Activated CD4-positive, alpha-beta T cell treated with anti-CD3 and anti-CD28 coated beads for 48 hours (primary cell): Measurements from ENCODE around the gene SMARCD1.

Experiments
- DNase-seq: peaks from one replicate; pipeline ENCODE4 v3.0.0-alpha.2; 2020

The SMARCD1 gene

GRCh38 chr12:50105913-50106450, 20.8 kb downstream of the SMARCD1 start:
- DNase-seq = no peak

GRCh38 chr12:50106907-50107306, 21.8 kb downstream of the SMARCD1 start:
- no peak for DNase-seq

GRCh38 chr12:50107416-50108268, 22.5 kb downstream of the SMARCD1 start:
- no peak for DNase-seq

GRCh38 chr12:50109319-50109718, 24.2 kb downstream of the SMARCD1 start:
- no peak for DNase-seq

DNA sequence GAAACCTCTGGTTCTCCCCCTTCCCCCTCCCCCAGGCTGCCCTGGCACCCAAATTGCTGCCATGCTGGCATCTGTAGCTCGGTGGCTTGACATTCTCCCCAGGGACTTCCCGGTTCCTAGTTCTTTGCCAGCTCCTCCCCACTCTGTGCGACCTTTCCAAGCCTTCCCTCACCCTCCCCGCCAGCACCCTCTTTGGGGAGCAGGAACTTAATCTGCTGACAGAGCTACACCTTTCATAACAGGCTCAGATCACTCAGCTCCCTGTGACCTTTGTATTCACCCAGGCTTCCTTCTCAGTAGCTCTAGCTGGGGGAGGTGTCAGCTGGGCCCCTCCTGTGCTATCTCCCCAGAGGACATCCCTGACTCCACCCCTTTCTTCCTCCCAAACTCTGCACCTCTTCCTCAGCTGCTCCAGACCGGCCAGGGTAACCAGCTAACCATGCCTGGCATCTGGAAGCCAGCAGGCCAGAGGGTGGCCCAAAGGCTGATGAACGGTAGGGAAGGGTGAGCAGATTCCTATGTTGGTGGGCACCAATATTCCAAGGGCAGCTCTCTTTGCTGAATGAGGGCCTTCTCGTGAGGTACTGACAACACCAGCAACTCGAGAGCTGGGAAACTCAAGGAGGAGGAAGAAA, 25.1 kb downstream of the SMARCD1 start:
- peak; percentile 25 for DNase-seq

- no peak for DNase-seq
Observed at GRCh38 chr12:50110762-50111351, 25.7 kb downstream of the SMARCD1 start.

GRCh38 chr12:50111395-50111692, 26.2 kb downstream of the SMARCD1 start:
- DNase-seq = no peak

GRCh38 chr12:50111693-50112455, 26.7 kb downstream of the SMARCD1 start, which contains the start of gene COX14:
Gene COX14, plus strand, starts transcription at chr12:50112236. Its CDS starts 7,808 bp downstream, at chr12:50120044.
- DNase-seq = peak; percentile 99

GRCh38 chr12:50112456-50113218, 27.5 kb downstream of the SMARCD1 start:
- no peak for DNase-seq

DNA sequence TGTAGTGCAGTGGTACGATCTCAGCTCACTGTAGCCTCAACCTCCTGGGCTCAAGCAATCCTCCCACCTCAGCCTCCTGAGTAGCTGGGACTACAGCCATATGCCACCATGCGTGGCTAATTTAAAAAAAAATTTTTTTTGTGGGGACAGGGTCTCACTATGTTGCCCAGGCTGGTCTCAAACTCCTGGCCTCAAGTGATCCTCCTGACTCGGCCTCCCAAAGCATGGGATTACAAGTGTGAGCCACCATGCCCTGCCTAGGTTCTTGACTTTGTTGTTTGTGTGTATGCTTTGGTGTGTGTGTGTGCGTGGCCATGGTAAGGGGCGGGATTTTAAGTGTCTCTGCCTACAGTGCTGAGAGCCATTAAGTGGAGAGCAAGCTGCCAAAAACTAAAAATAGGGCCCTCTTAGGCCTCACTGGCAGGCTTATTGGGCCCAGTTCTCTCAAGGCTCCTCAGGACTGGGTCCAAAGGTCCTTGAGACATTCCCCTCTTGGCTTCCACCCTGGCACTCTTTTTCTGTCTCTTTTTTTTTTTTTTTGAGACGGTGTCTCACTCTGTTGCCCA, 32.0 kb downstream of the SMARCD1 start:
- no peak for DNase-seq

- DNase-seq = no peak
Observed at GRCh38 chr12:50119387-50119786, 34.2 kb downstream of the SMARCD1 start.

DNA sequence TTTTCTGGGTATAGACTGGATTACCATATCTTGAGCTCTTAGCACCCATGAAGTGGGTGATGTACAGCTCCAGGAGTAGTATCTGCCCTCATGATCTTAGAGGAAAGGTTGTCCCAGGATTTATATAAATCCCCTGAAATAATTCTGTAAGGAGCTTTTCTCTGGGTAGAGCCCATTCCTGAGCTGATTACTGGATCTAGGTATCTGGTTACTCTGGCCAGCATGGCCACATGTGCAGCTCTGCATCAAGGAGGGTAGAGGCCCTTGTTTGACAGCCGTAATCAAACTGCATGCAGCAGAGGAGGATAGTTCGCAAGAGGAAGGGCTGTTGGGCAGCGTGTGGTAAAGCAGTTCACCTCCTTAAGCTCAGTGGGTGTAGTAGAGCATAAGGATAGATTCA, 35.4 kb downstream of the SMARCD1 start:
- no peak for DNase-seq

- no peak for DNase-seq
Observed at GRCh38 chr12:50120953-50121352, 35.8 kb downstream of the SMARCD1 start.

DNA sequence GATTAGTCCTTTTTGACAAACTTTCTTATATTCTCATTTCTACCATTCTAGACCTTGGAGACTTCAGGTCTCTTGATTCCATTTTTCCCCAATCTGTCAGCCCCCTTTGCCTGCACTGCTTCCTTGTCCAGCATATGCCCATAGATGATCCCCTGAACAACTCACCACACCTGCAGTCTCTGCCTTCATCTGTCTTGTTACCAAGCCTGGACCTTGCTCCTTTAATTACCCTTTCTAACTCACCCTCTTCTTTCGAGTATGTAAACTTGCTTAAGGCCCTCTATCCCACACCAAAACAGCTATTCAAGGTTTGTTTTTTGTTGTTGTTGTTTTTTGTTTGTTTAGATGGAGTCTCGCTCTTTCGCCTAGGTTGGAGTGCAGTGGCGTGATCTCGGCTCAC, 36.5 kb downstream of the SMARCD1 start:
- no peak for DNase-seq

- DNase-seq = no peak
Observed at GRCh38 chr12:50123203-50123602, 38.1 kb downstream of the SMARCD1 start.

- no peak for DNase-seq
Observed at GRCh38 chr12:50127546-50127945, 42.4 kb downstream of the SMARCD1 start.

DNA sequence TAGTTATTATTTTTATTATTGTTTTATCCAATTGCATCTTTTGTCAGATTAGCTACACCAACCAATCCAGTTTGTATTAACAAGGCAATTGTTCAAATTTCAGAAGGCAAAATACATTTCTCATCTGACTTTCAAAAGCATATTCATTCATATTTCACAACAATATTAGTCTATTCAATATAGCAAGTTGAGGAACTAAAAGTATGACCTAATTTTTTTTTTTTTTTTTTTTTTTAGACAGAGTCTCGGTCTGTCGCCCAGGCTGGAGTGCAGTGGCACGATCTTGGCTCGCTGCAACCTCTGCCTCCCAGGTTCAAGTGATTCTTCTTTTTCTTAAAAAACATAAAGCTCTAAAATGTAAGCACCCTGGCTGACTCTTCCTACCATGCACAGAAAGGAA, 44.1 kb downstream of the SMARCD1 start:
- DNase-seq = no peak

DNA sequence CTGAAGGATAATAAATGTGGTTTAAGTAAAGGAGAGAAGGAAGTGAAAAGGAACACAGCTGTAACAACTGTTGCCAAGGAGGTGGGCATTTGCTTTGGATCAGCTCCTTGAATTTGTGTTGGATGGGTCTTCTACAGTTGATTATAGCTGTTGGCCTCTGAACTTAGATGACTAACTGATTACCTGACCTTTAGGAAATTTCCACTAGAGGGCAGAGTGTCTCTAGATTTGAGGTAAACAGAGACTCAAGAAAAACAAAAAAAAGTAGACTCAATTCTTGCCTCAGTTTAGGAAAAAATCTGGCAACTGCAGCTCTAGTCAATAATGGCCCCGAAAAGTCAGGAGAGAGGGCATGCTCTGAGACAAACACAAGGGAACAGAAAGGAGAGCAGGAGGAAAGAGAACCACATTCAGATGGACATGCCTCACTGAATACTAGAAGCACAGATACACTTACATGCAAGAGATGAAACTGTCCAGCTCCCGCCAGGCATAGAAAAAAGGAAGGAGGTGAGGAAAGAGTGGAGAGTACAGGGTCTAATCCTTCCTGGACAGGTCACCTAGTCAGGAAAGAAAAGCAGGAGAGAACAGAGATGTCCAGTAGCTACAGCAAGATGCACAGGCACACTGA, 47.5 kb downstream of the SMARCD1 start:
- no peak for DNase-seq

- no peak for DNase-seq
Observed at GRCh38 chr12:50142993-50143392, 57.9 kb downstream of the SMARCD1 start.

GRCh38 chr12:50145439-50145838, 60.3 kb downstream of the SMARCD1 start:
- DNase-seq = no peak

GRCh38 chr12:50147281-50147680, 62.1 kb downstream of the SMARCD1 start:
- DNase-seq = no peak
